Putamen (tissue), 1 donor: Measurements from ENCODE around the gene KRTAP10-10.
"Not testable (repeated sequence)": the region's sequence is repeated elsewhere in the genome, so short reads cannot be mapped to it uniquely, and the experiment has no call there.

Experiments
- DNase-seq: peaks from one replicate; pipeline ENCODE4 v3.0.0-alpha.2; 2016; ENCODE audit warnings: low spot score

Gene KRTAP10-10

GRCh38 chr21:44682580-44683151, 45.5 kb downstream of the KRTAP10-10 start:
- no peak for DNase-seq

GRCh38 chr21:44684077-44684476, 46.9 kb downstream of the KRTAP10-10 start:
- DNase-seq = no peak

GRCh38 chr21:44684483-44684882, 47.3 kb downstream of the KRTAP10-10 start:
- DNase-seq = no peak

DNA sequence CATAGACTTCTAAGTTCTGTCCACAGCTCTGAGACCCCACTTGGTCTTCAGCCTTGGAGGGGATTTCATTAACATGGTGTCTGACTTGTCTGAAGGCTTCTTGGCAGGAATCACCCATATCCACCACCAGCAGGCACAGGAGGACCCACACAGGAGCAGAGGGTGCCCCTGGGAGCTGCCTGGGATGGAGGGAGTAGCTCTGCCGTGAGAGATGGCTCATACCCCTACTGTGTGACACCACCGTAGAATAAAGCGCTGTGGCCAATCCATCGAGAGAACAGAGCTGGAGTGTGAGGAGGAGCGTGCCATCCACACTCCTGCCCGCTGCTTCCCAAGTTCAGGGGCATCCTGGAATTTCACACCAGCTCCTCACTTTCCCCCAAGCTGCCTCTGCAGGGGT, 47.9 kb downstream of the KRTAP10-10 start:
- DNase-seq = not testable (repeated sequence)

GRCh38 chr21:44686000-44686781, 49.0 kb downstream of the KRTAP10-10 start:
- DNase-seq = no peak

- DNase-seq = no peak
Measured at GRCh38 chr21:44686843-44687561, 49.8 kb downstream of the KRTAP10-10 start.

- no peak for DNase-seq
Measured at GRCh38 chr21:44687671-44688070, 50.5 kb downstream of the KRTAP10-10 start.
